Nephron (organoid): ENCODE data around the gene CELA2B.
"Not testable (repeated sequence)": the region's sequence is repeated elsewhere in the genome, so short reads cannot be mapped to it uniquely, and the experiment has no call there.

Source experiments
- H3K27ac Mint-ChIP-seq, 3 experiments: 2 replicates each; pipeline ENCODE4 v1.8.0; 2020; ENCODE audit warnings: mixed read lengths in 3 of 3, mild to moderate bottlenecking in 2 of 3, moderate library complexity in 1 of 3
- H3K27me3 Mint-ChIP-seq: 2 replicates; pipeline ENCODE4 v1.8.0; 2021; ENCODE audit warnings: low read depth, mild to moderate bottlenecking, moderate library complexity, mixed read lengths
- H3K36me3 Mint-ChIP-seq: 2 replicates; pipeline ENCODE4 v1.8.0; 2020; ENCODE audit warnings: low read depth, mixed read lengths
- H3K4me1 Mint-ChIP-seq: 2 replicates; pipeline ENCODE4 v1.8.0; 2020; ENCODE audit warnings: mixed read lengths
- H3K4me3 Mint-ChIP-seq, 3 experiments: 2 replicates each; pipeline ENCODE4 v1.8.0; 2020; ENCODE audit warnings: mild to moderate bottlenecking in 3 of 3, mixed read lengths in 3 of 3, moderate library complexity in 2 of 3
- H3K9me3 Mint-ChIP-seq: 2 replicates; pipeline ENCODE4 v1.8.0; 2020; ENCODE audit warnings: mixed read lengths
- TF ChIP-seq, protein P1 (sequence below), 3 experiments: fragments of 200-600 bp; sonication (generic); IDR thresholded peaks; one replicate each; pipeline ENCODE4 v1.5.0; 2021; ENCODE audit warnings: antibody characterized with exemption in 3 of 3; ENCODE audit not compliant: unreplicated experiment in 3 of 3

The CELA2B gene

DNA sequence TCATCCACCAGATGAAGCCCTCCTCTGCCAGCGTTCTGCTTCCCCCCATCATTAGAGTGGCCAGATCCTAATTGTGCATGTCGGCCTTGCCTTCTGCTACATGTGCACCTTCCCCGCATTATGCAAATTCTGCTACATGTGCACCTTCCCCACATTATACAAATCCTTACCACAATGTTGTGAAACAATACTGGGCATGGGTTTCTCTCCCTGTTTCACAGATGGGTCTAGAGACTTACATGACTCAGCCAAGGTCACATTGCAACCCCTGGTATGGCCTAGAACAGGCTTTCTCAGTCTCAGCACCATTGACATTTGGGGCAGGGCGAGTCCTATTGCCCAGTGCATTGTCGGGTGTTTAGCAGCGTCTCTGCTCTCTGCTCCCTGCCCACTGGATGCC is 20.4 kb upstream of the CELA2B start:
- Mint-ChIP-seq H3K4me1 (peaks cover 14% of the 10 kb centered on the region), H3K36me3 (no peaks in the 10 kb centered on the region), H3K27me3 (no peaks in the 10 kb centered on the region), H3K9me3 (peaks cover 3% of the 10 kb centered on the region), H3K27ac (no peak overlapping the region), H3K4me3 (no peak overlapping the region)
- TF ChIP-seq, protein P1, sequence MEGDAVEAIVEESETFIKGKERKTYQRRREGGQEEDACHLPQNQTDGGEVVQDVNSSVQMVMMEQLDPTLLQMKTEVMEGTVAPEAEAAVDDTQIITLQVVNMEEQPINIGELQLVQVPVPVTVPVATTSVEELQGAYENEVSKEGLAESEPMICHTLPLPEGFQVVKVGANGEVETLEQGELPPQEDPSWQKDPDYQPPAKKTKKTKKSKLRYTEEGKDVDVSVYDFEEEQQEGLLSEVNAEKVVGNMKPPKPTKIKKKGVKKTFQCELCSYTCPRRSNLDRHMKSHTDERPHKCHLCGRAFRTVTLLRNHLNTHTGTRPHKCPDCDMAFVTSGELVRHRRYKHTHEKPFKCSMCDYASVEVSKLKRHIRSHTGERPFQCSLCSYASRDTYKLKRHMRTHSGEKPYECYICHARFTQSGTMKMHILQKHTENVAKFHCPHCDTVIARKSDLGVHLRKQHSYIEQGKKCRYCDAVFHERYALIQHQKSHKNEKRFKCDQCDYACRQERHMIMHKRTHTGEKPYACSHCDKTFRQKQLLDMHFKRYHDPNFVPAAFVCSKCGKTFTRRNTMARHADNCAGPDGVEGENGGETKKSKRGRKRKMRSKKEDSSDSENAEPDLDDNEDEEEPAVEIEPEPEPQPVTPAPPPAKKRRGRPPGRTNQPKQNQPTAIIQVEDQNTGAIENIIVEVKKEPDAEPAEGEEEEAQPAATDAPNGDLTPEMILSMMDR (IDR thresholded peaks at IDR 0.05; ENCODE audit: unreplicated experiment in 3 of 3): no peak

GRCh38 chr1:15456313-15456954 is 19.5 kb upstream of the CELA2B start, which contains the start of gene CELA2A:
TSS of gene CELA2A (plus strand) at chr1:15456732. CDS start at chr1:15456754, 22 bp downstream.
- Mint-ChIP-seq H3K4me1 (peaks cover 18% of the 10 kb centered on the region), H3K36me3 (no peaks in the 10 kb centered on the region), H3K4me3 (no peak within 1 kb of the TSS)

DNA sequence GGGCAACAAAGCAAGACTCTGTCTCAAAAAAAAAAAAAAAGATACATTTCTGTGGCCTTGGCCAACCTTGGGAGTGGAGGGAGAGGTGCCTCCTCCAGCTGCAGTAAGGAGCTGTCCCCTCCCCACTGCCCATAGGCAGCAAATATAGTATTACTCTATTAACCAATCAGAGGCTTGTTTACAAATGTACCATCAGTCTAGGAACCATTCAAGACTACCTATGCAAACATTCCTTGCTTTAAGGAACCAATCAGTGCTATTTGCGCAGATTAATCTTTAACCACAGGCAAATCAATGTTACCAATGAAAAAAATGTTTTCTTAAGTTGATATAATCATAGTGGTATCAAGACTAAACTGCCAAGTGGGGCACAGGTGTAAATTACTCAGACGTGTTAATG is 18.3 kb upstream of the CELA2B start:
- no peak overlapping the region for H3K4me3 Mint-ChIP-seq
- no peak overlapping the region for H3K27ac Mint-ChIP-seq
- no peaks in the 10 kb centered on the region for H3K9me3 Mint-ChIP-seq
- TF ChIP-seq, protein P1 (IDR thresholded peaks at IDR 0.05; ENCODE audit: unreplicated experiment in 3 of 3): no peak
- peaks cover 18% of the 10 kb centered on the region for H3K4me1 Mint-ChIP-seq
- no peaks in the 10 kb centered on the region for H3K36me3 Mint-ChIP-seq
- no peaks in the 10 kb centered on the region for H3K27me3 Mint-ChIP-seq

More at GRCh38 chr1:15456313-15456954, 19.5 kb upstream of the CELA2B start, which contains the start of gene CELA2A:
- TF ChIP-seq, protein P1 (IDR thresholded peaks at IDR 0.05; ENCODE audit: unreplicated experiment in 3 of 3): no peak
- H3K9me3 Mint-ChIP-seq: peaks cover 3% of the 10 kb centered on the region
- H3K27ac Mint-ChIP-seq: no peak within 1 kb of the TSS
- no peaks in the 10 kb centered on the region for H3K27me3 Mint-ChIP-seq

DNA sequence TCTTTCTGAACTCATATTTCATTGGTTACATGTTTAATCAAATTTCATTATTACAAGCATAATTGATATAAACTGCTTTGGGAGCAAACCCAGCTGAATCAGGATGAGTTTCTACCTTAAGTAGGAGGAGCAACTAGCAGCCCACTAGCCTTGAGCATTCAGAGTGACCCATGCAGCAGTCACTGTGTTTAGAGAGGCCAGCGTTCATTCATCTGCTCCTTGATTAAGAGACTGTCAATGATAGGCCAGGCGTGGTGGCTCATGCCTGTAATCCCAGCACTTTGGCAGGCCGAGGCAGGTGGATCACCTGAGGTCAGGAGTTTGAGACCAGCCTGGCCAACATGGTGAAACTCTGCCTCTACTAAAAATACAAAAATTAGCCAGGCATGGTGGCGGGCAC is 17.5 kb upstream of the CELA2B start:
- H3K27me3 Mint-ChIP-seq, H3K4me3 Mint-ChIP-seq, H3K9me3 Mint-ChIP-seq, H3K27ac Mint-ChIP-seq, H3K36me3 Mint-ChIP-seq: not testable (repeated sequence)
- peaks cover 23% of the 10 kb centered on the region for H3K4me1 Mint-ChIP-seq

- H3K36me3 Mint-ChIP-seq: no peaks in the 10 kb centered on the region
- H3K4me1 Mint-ChIP-seq: peaks cover 20% of the 10 kb centered on the region
- TF ChIP-seq, protein P1 (IDR thresholded peaks at IDR 0.05; ENCODE audit: unreplicated experiment in 3 of 3): no peak
- no peaks in the 10 kb centered on the region for H3K9me3 Mint-ChIP-seq
- no peak overlapping the region for H3K27ac Mint-ChIP-seq
- no peaks in the 10 kb centered on the region for H3K27me3 Mint-ChIP-seq
- H3K4me3 Mint-ChIP-seq: no peak overlapping the region
Observed at GRCh38 chr1:15459771-15460707, 15.9 kb upstream of the CELA2B start.

DNA sequence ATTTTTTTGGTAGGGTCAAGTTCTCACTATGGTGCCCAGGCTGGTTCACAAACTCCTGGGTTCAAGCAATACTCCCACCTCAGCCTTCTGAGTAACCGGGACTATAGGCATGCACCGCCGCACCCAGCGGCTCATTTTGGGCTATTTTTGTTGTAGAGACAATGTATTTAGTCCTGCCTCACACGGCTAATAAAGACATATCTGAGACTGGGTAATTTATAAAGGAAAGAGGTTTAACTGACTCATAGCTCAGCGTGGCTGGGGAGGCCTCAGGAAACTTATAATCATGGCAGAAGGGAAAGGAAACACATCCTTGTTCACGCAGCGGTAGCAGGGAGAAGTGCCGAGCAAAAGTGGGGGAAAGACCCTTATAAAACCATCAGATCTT is 15.2 kb upstream of the CELA2B start:
- no peak overlapping the region for H3K4me3 Mint-ChIP-seq
- TF ChIP-seq, protein P1 (IDR thresholded peaks at IDR 0.05; ENCODE audit: unreplicated experiment in 3 of 3): no peak
- H3K4me1 Mint-ChIP-seq: peaks cover 20% of the 10 kb centered on the region
- H3K36me3 Mint-ChIP-seq: no peaks in the 10 kb centered on the region
- H3K9me3 Mint-ChIP-seq: no peaks in the 10 kb centered on the region
- no peak overlapping the region for H3K27ac Mint-ChIP-seq
- H3K27me3 Mint-ChIP-seq: no peaks in the 10 kb centered on the region

DNA sequence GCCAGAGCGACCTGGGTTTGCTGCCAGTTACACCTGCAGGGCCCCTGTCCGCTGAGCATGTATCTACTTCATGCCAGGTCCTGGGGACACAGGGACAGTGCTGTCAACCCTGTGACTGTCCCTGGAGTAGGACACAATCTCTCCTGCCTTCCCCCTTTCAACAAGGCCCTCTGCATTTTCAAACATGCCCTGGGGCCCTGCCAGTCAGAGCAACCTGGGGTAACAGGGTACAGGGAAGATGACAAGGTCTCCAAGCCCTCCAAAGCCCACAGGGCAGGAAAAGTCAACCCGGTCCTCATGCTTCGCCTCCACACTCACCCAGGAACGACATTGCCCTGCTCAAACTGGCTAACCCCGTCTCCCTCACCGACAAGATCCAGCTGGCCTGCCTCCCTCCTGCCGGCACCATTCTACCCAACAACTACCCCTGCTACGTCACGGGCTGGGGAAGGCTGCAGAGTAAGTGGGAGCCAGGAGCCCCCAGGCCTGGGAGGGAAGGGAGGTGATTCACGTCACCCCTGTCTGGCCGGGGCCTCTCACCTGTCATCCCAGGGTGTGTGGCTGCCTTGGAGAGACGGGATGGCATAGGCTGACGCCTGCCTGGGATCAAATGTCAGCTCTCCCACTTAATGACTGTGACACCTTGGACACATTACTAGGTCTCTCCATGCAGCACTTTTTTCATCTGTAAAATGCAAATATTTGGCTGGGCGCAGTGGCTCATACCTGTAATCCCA is 12.7 kb upstream of the CELA2B start:
- peaks cover 20% of the 10 kb centered on the region for H3K4me1 Mint-ChIP-seq
- H3K36me3 Mint-ChIP-seq, H3K27me3 Mint-ChIP-seq, H3K4me3 Mint-ChIP-seq, H3K9me3 Mint-ChIP-seq, H3K27ac Mint-ChIP-seq: not testable (repeated sequence)

DNA sequence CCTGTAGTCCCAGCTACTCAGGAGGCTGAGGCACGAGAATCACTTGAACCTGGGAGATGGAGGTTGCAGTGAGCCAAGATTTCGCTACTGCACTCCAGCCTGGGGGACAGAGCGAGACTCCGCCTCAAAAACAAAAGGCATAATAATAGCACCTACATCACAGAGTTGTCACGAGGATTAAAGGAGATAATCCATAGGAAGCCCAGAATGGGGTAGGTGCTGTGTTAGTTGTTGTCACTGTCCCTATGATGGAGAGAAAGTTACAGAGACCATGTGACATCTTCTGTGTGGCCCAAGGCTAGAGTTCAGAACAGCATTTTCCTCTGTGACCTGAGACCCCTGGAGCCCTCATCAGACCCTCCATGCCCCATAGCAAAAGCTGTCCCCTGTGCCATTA is 12.0 kb upstream of the CELA2B start:
- H3K27me3 Mint-ChIP-seq, H3K36me3 Mint-ChIP-seq, H3K4me3 Mint-ChIP-seq, H3K27ac Mint-ChIP-seq, H3K9me3 Mint-ChIP-seq: not testable (repeated sequence)
- H3K4me1 Mint-ChIP-seq: peaks cover 20% of the 10 kb centered on the region
